ENCODE data around the gene SOX3.

SOX3 gene

GRCh38 chrX:140504371-140505324 lies at the start of gene SOX3:
Gene SOX3, minus strand, starts transcription at chrX:140505069. Its CDS starts 9 bp downstream, at chrX:140505060.
- no peak for DNase-seq

- DNase-seq, result no peak
Measured at GRCh38 chrX:140548985-140549384, 44.1 kb upstream of the SOX3 start.

GRCh38 chrX:140526171-140526570 lies 21.3 kb upstream of the SOX3 start:
- no peak for DNase-seq

DNA sequence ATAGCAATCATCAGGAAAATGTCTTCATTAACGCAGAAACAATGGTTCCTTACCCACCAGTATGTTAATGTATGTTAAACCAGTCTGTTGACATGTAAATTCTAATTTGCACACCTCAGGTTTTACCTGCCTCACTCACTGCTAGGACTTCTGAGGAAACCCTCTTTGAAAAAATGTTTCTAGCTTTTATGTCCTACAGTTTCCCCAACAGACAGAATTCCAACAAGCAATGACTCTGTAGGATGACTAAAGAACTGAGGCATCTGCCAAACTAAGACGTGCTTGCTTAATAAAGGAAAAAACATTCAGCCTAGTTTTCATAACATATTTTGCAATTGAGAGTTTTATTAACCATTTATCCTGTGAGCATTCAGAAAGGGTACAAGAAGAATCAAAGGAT lies 20.6 kb upstream of the SOX3 start:
- DNase-seq, result no peak

DNA sequence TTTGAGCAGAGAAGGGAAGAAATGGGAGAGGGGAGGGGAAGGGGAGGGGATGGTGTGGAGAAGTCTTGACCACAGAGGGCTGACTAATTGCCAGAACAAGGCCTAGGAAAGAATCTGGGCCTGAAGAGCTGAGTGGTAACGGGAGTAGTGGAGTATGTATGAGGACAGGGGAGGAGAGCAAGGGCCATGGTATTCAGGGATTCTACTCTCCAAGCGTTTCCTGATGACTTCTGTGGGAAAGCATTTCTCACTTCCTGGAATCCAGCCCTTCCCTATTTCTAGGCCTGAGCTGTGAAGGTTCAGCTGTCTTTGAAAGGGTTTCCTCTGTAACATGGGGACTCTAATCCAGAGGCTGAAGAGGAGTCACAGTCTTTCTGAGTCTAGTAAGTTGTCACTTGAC lies 19.7 kb upstream of the SOX3 start:
- no peak for DNase-seq

DNA sequence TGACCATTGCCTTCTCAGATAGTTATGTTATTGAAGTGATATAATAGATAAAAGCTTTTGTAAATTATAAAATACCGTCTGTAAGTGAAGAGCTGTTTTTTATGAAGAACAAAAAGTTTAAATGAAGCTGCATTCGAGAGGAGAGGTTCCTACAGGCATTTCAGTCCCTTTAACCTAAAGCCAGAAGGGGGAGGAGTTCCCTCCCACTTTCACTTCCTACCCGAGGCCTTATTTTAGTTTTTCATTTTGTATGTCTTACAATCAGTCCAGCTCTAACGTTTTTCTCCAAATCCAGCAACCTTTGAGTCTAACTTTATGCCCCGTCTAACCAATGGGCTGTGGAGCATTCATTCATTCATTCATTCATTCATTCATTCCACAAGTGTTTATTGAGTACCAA lies 16.5 kb upstream of the SOX3 start:
- DNase-seq, result no peak

- DNase-seq, result no peak
Measured at GRCh38 chrX:140514554-140514953, 9.7 kb upstream of the SOX3 start.

DNA sequence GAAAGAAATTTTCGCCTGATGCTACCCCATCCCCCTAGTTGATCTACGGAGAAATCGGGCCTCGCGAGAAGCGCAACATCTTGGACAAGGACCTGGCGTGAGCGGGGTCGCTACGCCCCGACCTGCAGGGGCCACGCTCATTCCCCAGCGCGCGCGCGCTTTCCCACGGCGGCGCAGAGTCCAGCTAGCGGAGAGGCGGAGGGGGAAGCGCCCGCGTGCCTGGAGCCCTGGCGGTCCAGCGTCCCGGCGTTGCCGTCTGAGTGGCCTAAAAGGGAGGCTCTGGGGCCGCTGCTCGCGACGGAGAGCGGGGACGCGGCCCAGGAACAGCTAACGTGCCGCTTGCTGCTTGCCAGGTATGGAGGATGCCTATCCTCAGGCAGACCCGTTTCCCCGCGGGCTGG lies 6.0 kb upstream of the SOX3 start:
- DNase-seq, result no peak

DNA sequence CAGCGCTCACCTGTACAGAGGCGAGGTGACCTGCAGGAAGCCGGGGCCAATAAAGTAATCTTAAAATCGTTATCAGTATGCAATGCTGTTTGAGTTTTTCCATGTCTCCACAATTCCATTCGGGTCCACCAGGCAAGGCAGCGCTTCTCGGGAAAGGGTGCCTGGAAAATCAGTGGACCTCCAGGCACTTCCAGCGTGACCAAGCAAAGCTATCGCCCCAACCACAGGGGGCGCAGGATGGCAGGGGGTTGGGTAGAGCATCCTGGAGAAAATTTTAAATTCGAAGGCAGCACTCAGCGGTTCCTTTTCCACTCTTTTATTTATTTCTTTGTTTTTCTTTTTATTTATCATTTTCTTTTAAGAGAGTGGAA lies 5.4 kb upstream of the SOX3 start:
- no peak for DNase-seq

- DNase-seq, result no peak
Measured at GRCh38 chrX:140509468-140510305, 4.8 kb upstream of the SOX3 start.

- no peak for DNase-seq
Measured at GRCh38 chrX:140508958-140509357, 4.1 kb upstream of the SOX3 start.

DNA sequence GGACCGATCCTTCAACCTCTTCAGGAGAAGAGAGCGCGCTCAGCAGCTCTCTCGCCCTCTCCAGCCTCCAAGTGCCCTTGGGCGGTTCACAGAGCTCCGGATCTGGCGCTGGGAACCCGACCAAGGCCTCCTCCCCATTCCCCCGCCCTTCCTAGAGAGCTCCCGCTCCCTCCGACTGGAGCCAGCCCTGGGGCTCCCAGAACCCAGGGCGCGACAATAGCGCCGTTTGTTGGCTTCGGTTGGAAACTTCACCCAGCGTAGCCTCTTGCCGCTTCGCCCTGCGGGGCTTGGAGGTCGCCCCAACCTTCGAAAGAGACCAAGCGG lies 3.1 kb upstream of the SOX3 start:
- no peak for DNase-seq

DNA sequence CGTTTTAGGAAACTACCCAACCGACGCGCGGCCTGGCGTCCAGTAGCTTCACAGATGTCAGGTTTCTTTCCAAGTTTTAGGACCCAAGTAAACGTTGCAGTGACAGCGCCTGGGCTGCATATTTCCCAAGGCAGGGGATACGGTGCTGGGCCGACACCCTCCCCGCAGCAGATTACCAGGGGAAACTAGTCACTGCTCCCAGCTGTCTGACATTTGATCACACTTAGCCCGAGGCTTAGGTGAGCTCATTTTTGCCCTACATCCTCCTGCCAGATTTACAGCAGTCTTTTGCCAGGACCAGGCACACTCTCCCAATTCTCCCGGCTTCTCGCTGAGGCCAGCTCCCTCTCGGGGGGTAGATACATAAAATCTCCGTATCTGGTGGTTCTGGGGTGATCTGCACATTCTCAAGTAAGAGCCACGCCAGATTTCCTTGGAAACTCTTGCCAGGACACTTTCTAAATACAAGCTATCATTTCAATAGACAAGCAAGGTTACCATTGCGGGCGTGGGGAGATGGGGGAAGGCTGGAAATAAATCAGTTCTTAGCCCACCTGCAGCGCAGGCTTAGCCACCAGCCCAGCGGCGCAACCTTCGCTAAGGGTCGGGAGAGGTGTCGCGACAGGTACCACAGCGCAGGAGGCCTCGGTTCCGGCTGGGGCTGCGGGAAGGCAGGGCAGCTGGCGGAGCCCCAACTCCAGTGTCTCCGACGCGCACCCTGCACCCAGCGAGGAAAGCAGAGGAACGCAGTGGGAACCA lies 2.5 kb upstream of the SOX3 start:
- DNase-seq, result no peak

- DNase-seq, result no peak
Measured at GRCh38 chrX:140505421-140506337, 810 bp upstream of the SOX3 start.

DNA sequence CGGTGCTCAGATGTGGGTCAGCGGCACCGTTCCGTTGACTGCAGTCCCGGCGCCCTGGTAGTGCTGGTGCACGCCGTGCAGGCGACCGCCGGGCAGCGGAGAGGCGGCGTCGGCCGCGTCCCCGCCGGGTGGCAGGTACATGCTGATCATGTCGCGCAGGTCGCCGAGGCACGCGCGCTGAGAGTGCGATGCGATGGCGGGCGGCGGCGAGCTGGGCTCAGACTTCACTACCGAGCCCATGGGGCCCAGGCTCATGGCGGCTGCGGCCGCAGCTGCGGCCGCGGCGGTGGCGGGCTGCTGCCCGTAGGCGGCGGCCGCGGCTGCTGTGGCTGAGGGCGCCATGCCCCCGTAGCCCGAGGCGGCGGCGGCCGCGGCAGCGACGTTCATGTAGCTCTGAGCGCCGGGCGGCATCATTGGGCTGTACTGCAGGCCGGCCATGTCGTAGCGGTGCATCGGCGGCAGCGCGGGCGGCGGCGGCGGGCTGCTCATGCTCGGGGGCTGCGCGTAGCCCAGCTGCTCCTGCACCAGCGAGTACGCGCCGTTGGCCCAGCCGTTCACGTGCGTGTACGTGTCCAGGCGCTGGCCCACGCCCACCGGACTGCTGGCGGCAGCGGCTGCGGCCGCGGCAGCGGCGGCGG lies 1.0 kb downstream of the SOX3 start:
- DNase-seq, result no peak

GRCh38 chrX:140503238-140503601 lies 1.6 kb downstream of the SOX3 start:
- no peak for DNase-seq

GRCh38 chrX:140502491-140503237 lies 2.2 kb downstream of the SOX3 start:
- DNase-seq, result no peak

- DNase-seq, result no peak
Measured at GRCh38 chrX:140501940-140502468, 2.9 kb downstream of the SOX3 start.

DNA sequence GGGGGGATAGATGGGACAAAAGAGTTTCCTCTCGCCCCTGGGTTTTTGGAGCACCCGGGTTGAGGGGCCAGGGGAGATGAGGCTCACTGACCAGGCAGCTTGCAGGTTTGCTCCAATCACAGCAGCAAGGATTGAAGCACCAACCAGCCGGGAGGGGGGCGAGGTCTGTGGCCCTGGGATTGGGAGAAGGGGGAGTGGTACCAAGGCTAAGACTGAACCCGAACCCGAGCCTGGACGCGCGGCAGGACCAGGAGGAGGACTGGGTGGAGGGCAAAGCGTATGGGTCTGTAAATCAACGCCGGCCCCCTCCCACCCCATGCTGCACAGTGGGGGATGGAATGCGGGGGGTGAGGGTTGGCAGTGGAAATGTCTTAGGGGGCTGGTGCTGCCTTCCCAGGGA lies 3.5 kb downstream of the SOX3 start:
- DNase-seq, result no peak

- no peak for DNase-seq
Measured at GRCh38 chrX:140500441-140500840, 4.4 kb downstream of the SOX3 start.

DNA sequence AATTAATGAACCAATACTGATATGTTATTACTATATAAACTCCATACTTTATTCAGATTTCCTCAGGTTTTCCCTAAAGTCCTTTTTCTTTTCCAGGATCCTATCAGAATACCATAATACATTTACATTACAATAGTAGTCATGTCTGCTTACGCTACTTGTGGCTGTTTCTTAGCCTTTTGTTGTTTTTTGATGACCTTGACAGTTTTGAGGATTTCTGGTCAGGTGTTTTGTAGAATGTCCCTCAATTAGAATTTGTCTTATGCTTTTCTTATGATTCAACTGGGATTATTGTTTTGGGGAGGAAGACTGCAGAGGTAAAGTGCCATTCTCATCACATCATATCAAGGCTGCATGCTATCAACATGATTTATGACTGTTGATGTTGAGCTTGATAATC lies 9.1 kb downstream of the SOX3 start:
- DNase-seq, result no peak

Measured in NCI-H1694 treated with DMSO at 0.1 percent for 48 hours (cell line).